GM12892 (cell line): ENCODE results near the gene NAGPA.

Source experiments
- DNase-seq: peaks from one replicate; pipeline ENCODE4 v3.0.0; 2011; ENCODE audit not compliant: insufficient read length
- FAIRE-seq: peaks from 2 replicates; lab custom pipeline; 2011; peaks lifted over from hg19 to GRCh38; lab: Jason Lieb, UNC
- POLR2A ChIP-seq: IDR thresholded peaks from 2 replicates; pipeline ENCODE4 v1.6.1; 2011; ENCODE audit warnings: low read depth, low read length, control low read depth
- POLR2AphosphoS5 ChIP-seq: IDR thresholded peaks from 2 replicates; pipeline ENCODE4 v1.6.1; 2011; ENCODE audit warnings: low read depth, low read length, control low read depth
- TAF1 ChIP-seq: IDR thresholded peaks from 2 replicates; pipeline ENCODE4 v1.6.1; 2011; ENCODE audit warnings: low read depth, mild to moderate bottlenecking, control low read depth, low read length, borderline replicate concordance

NAGPA gene

DNA sequence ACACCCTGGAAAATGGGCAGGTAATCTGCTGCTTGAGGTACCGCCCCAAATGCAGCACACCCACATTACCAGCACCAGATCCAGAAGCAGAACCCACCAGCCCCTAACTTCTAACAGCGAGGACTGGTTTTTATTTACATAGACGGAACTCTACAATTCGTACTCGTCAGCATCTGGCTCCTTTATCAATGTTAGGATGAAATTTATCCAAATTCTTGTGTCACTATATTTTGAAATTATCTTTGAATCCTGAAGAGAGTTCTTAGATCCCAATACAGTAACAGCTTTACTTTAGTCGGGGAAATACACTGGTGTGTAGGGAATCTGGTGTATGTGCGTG lies 37.6 kb upstream of the NAGPA start:
- DNase-seq: no peak
- no peak for FAIRE-seq
- TF ChIP-seq POLR2A: no peak
- TF ChIP-seq POLR2AphosphoS5: no peak
- no peak for TF ChIP-seq TAF1

- FAIRE-seq: no peak
- no peak for DNase-seq
These were observed 36.9 kb upstream of the NAGPA start for GRCh38 chr16:5070431-5071186.

DNA sequence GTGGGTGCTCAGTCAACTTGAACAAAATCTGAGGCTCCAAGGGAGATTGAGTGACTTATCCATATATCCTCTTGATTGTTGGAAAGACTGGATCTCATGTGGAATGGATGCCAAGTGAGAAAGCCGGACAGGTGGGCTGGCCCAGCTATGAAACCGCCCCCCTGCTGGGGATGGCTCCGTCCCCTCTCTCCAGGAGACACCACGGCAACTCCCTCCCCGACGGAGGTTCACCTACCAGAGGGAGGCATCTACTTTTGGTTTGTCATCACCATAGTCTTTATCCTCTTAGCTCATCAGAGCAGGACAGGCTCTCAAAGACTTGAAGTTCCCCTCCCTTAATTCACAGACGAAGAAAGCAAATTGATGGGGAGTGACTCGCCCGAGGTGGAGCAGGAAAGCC lies 36.1 kb upstream of the NAGPA start:
- no peak for DNase-seq
- TF ChIP-seq POLR2AphosphoS5: no peak
- TF ChIP-seq TAF1: no peak
- TF ChIP-seq POLR2A: no peak
- no peak for FAIRE-seq

More at GRCh38 chr16:5070431-5071186, 36.9 kb upstream of the NAGPA start:
- TF ChIP-seq POLR2A: no peak
- no peak for TF ChIP-seq POLR2AphosphoS5
- TF ChIP-seq TAF1: no peak

DNA sequence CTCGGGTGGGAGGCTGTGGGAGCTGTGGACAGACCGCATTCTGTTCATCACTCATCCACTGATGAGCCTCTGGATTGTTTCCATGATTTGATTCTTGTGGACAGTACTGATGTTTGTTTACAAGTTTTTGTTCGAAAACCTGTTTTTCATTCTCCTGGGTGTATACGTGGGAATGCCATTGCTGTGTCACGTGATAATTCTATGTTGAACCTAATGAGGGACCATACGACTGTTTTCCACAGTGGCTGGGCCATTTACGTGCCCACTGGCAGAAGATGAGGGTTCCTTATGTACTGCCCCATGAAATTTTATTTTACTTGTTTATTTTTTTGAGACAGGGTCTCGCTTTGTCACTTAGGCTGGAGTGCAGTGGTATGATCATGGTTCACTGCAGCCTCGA lies 35.3 kb upstream of the NAGPA start:
- DNase-seq: no peak
- no peak for TF ChIP-seq POLR2AphosphoS5
- no peak for TF ChIP-seq TAF1
- no peak for TF ChIP-seq POLR2A
- no peak for FAIRE-seq

- FAIRE-seq: no peak
- TF ChIP-seq POLR2AphosphoS5 (no peak), POLR2A (no peak), TAF1 (no peak)
- no peak for DNase-seq
These were observed 32.8 kb upstream of the NAGPA start for GRCh38 chr16:5066511-5066910.

GRCh38 chr16:5065813-5066212 lies 32.1 kb upstream of the NAGPA start, which contains the start of gene C16orf89:
TSS of gene C16orf89 (minus strand) at chr16:5065956. CDS start at chr16:5065908, 48 bp downstream.
- DNase-seq (no peak), FAIRE-seq (no peak)
- TF ChIP-seq TAF1 (no peak), POLR2A (no peak), POLR2AphosphoS5 (no peak)

DNA sequence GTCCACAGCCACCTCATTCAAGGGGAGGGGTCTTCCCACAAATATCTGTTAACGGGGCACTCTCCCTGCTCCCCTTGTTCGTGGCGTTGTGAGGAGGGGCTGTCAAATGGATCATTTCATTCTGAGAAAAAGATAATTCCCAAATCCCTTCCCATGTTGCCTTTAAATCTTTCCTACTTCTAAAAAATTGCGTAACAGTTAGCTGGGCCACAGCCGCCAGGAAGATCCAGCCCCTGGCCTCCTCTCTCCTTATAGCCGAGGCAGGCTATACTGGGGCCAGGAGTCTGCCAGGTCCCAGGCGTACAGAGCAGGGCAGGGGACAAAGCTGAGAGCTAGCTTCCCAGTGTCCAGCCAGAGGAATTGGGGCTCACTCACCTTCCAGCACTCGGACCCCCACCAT lies 31.6 kb upstream of the NAGPA start:
- TF ChIP-seq TAF1: no peak
- no peak for TF ChIP-seq POLR2AphosphoS5
- TF ChIP-seq POLR2A: no peak
- FAIRE-seq (no peak), DNase-seq (no peak)

DNA sequence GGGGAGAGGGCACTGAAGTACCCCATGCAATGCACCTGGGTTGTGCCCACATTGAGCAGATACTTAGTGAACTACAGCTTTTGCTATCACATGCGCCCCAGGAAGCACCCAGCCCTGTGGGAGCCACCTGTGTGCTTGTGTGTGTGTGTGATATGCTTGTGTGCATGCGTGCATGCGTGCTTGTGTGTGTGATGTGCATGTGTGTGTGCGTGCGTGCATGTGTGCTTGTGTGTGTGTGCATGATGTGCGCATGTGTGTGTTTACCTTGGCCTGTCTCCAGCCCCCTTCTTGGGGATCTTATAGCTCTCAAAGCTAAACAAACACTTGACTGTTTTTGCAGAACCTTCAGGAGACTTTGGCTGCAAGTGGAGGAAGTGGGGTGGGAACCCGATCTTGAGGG lies 31.2 kb upstream of the NAGPA start:
- FAIRE-seq: no peak

GRCh38 chr16:5062790-5063765 lies 29.3 kb upstream of the NAGPA start:
- FAIRE-seq (peak; percentile 17), DNase-seq (no peak)
- no peak for TF ChIP-seq POLR2A
- TF ChIP-seq TAF1: no peak
- TF ChIP-seq POLR2AphosphoS5: no peak

More for the DNA sequence above, 31.2 kb upstream of the NAGPA start:
- DNase-seq: no peak
- no peak for TF ChIP-seq POLR2A
- TF ChIP-seq TAF1: no peak
- no peak for TF ChIP-seq POLR2AphosphoS5

DNA sequence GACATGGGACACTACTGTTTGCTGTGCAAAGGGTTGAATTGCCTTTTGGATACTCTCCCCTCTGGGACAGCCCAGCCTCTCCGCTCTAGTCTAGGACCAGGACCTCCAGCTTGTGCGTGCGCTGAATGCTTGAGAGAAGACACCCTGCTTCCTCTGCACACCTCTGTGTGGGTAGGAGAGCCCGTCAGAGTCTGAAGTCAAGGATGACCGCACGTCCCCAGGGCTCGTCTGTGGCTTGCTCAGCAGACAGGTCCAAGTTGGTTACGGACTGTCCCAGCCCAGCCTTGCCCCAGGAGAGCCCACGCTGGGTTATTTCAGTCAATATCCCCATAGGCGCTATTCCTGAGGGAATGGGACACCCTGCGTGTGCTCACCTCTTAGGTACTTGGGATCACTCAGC lies 28.3 kb upstream of the NAGPA start:
- peak; percentile 42 for FAIRE-seq
- DNase-seq: peak; percentile 62
- TF ChIP-seq POLR2AphosphoS5 (no peak), POLR2A (no peak), TAF1 (no peak)

DNA sequence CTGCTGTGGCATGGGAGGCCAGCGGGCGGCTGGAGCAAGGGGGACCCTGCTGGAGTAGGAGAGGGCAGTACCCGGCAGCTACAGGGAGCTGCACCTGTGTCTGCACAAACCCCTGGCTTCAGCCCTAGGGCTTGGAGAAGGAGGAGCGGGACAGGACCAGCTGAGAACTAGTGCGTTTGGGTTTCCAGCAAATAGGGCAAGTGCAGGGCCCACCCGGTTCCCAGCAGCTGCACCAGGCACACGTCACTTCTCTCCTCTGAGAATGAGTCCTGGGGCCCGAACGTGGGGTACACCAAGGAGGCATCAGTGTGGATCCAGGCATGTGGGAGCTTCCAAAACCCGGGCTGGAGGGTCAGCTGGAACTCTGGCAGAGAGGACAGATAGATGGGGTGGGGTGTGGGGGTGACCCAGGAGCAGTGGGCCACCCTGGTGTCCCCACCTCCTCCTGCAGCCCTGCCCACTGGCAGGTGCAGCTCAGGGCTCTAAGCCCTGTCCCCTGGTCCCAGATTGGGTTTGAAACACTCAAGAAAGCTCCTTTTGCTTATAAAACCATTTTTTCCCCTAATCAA lies 26.4 kb upstream of the NAGPA start:
- no peak for DNase-seq
- TF ChIP-seq POLR2A (no peak), TAF1 (no peak)
- FAIRE-seq: no peak
